SK-N-MC (cell line): ENCODE data around the gene MYCBPAP.

Source experiments
- EZH2 ChIP-seq: fragments of 200-600 bp; sonication (generic); IDR thresholded peaks from one replicate; pipeline ENCODE4 v1.6.1; 2017; ENCODE audit warnings: antibody characterized with exemption
- FOXP2 ChIP-seq: optimal IDR thresholded peaks from 2 replicates; pipeline ENCODE3; 2011; ENCODE audit warnings: mild to moderate bottlenecking, moderate library complexity; ENCODE audit not compliant: insufficient read depth; ENCODE audit errors: extremely low read length, control extremely low read depth
- POLR2AphosphoS5 ChIP-seq: IDR thresholded peaks from 2 replicates; pipeline ENCODE4 v1.6.1; 2012; ENCODE audit warnings: mild to moderate bottlenecking, low read depth, low read length, borderline replicate concordance

DNA sequence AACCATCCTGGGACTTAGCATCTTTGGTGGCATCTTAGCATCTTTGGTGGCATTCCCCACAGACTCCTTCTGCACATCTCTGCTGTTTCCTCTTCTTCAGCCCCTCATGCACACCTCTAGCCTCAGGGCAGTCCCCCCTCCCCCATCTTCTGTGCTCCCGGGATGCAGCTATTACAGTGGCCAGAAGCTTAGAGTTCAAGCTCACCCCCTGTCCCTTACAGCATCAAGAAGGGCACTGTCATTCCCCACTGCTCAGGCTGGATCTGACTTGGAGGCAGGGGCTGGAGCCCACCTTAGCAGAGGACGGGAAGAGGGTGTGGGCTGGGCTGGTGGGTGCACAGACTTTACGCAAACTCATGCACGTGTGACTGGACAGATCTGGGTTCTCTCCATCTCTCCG is 24.9 kb downstream of the MYCBPAP start:
- TF ChIP-seq POLR2AphosphoS5 (no peak), EZH2 (no peak), FOXP2 (no peak)
